Ovary (tissue), 9 donors: ENCODE measurements around the gene HLA-DPB1. TPM values are rescaled to one million over a fixed set of nuclear protein-coding genes. Genes with fewer than 3 reads are reported as not detected.
A peak's percentile ranks its signal among the peaks of the same experiment; 100 is the strongest.

Experiments used
- DNase-seq, 5 donors: peaks; one replicate each; pipeline ENCODE4 v3.0.0-alpha.2; 2019 to 2020
- H3K27ac ChIP-seq, 2 donors: fragments of 200-600 bp; one replicate each; pipeline versions ENCODE4 v1.5.1 to v1.8.0; 2019 to 2022
- H3K27me3 ChIP-seq: fragments of 200-600 bp; one replicate; pipeline ENCODE4 v1.8.0; 2022
- H3K36me3 ChIP-seq: fragments of 200-600 bp; sonication (generic); one replicate; pipeline ENCODE4 v1.5.1; 2019
- H3K4me1 ChIP-seq: one replicate; pipeline ENCODE4 v1.8.1; 2013; ENCODE audit warnings: mild to moderate bottlenecking, moderate library complexity; ENCODE audit not compliant: insufficient read depth
- H3K4me3 ChIP-seq: fragments of 200-600 bp; sonication (generic); one replicate; pipeline ENCODE4 v1.5.1; 2017
- H3K9me3 ChIP-seq, 2 donors: fragments of 200-600 bp in 1 of 2; sonication (generic) in 1 of 2; one replicate each; pipeline versions ENCODE4 v1.5.1 to v1.8.1; 2013 to 2019; ENCODE audit warnings: mild to moderate bottlenecking in 1 of 2, moderate library complexity in 1 of 2
- CTCF ChIP-seq, 3 donors: fragments of 450-650 bp in 2 of 3; fragments of 200-600 bp in 1 of 3; IDR thresholded peaks; one replicate each; pipeline versions ENCODE4 v1.5.1 to v1.8.0; 2016 to 2022; ENCODE audit warnings: antibody characterized with exemption in 3 of 3, mild to moderate bottlenecking in 1 of 3
- EP300 ChIP-seq: sonication (generic); formaldehyde crosslinking; IDR thresholded peaks from one replicate; pipeline ENCODE4 v1.6.1; 2017; ENCODE audit warnings: antibody characterized with exemption
- POLR2A ChIP-seq: fragments of 450-650 bp; IDR thresholded peaks from one replicate; pipeline ENCODE4 v1.6.1; 2017; ENCODE audit warnings: antibody characterized with exemption, mild to moderate bottlenecking, moderate library complexity
- WGBS, 3 donors: extraction: QIAGEN DNeasy Blood & Tissue Kit in 1 of 3; methylation state at CpG; one replicate each; pipeline versions ENCODE4 v1.1.5 to v1.1.7; 2013 to 2017; 5-methylcytosine and 5-hydroxymethylcytosine counted together
- intact Hi-C, 4 donors: fragments of 100-400 bp; cut with DNase I; formaldehyde crosslinking; loops; one replicate each; pipeline versions ENCODE4 v1.11.0 to v1.15.1; 2022 to 2023
- polyA plus RNA-seq, 2 donors: library from polyadenylated mRNA; stranded (reverse); fragments of 200-250 nt in 1 of 2; fragments of 350-450 nt in 1 of 2; fragmentation: Illumina TruSeq in 1 of 2; extraction: RNeasy Lipid Tissue Mini Kit (QIAGEN cat#74804) in 1 of 2; gene quantifications; one replicate each; pipeline ENCODE4 v1.2.3, GENCODE V29; 2013 to 2014
- total RNA-seq, 7 donors: library from RNA; depleted of rRNA in 2 of 7; stranded (reverse); fragments of >200 nt in 2 of 7; fragmentation: NEBNext Ultra II Directional in 3 of 7; extraction: Animal tissue kit (Norgen Biotek cat#: 25700) in 3 of 7; gene quantifications; one replicate each; pipeline versions ENCODE4 v1.1.0 to v1.2.4, GENCODE V29; 2016 to 2023
- donor health status: DM: no; HTN: no; CAD: no; lungs with moderate emphysema.
- donor health status: DM: no; HTN: no; CAD: no.
- donor health status: Bipolar disorder and iron deficiency.
- donor health status: DM: yes; HTN: yes; CAD: no.
- donor health status: DM: no; HTN: no; CAD: no.
- donor health status: DM: yes; HTN: yes; CAD: no.

HLA-DPB1 gene
- total and polyA plus RNA-seq, 9 donors = 19.4 to 120 (median 44.7) TPM

GRCh38 chr6:33124525-33124901 lies 48.7 kb downstream of the HLA-DPB1 start:
- Histone ChIP-seq H3K4me3 (no peak overlapping the region), H3K27ac (no peak overlapping the region), H3K27me3 (no peaks in the 10 kb centered on the region), H3K9me3 (no peaks in the 10 kb centered on the region), H3K36me3 (no peaks in the 10 kb centered on the region), H3K4me1 (no peaks in the 10 kb centered on the region)
- no peak for TF ChIP-seq POLR2A
- TF ChIP-seq CTCF (IDR thresholded peaks at IDR 0.05) = no peak
- no peak for TF ChIP-seq EP300
- 53 to 84% (median 77%) methylated on average over 4 of the region's 4 CpGs for WGBS, 3 donors
- intact Hi-C loops = no loop called here
- DNase-seq = no peak

GRCh38 chr6:33124947-33125346 lies 49.2 kb downstream of the HLA-DPB1 start:
- no peak overlapping the region for H3K4me3 ChIP-seq
- TF ChIP-seq POLR2A (no peak), EP300 (no peak), CTCF (IDR thresholded peaks at IDR 0.05) (no peak)
- H3K36me3 ChIP-seq = no peaks in the 10 kb centered on the region
- H3K27ac ChIP-seq = no peak overlapping the region
- intact Hi-C loops = no loop called here
- H3K27me3 ChIP-seq = no peaks in the 10 kb centered on the region
- 63 to 66% (median 64%) methylated on average over 4 of the region's 4 CpGs for WGBS, 3 donors
- H3K4me1 ChIP-seq = no peaks in the 10 kb centered on the region
- H3K9me3 ChIP-seq = no peaks in the 10 kb centered on the region
- no peak for DNase-seq

GRCh38 chr6:33126101-33126714 lies 50.4 kb downstream of the HLA-DPB1 start:
- no peaks in the 10 kb centered on the region for H3K9me3 ChIP-seq
- no peaks in the 10 kb centered on the region for H3K36me3 ChIP-seq
- H3K4me3 ChIP-seq = no peak overlapping the region
- H3K27ac ChIP-seq = no peak overlapping the region
- no peaks in the 10 kb centered on the region for H3K27me3 ChIP-seq
- intact Hi-C loops = no loop called here
- WGBS, 3 donors = 40 to 63% (median 43%) methylated on average over 5 of the region's 5 CpGs
- H3K4me1 ChIP-seq = no peaks in the 10 kb centered on the region
- DNase-seq = peak; percentile 17 to 75 (median 62)
- TF ChIP-seq POLR2A = no peak
- TF ChIP-seq CTCF (IDR thresholded peaks at IDR 0.05) = no peak
- no peak for TF ChIP-seq EP300

GRCh38 chr6:33128318-33128717 lies 52.5 kb downstream of the HLA-DPB1 start:
- TF ChIP-seq CTCF (IDR thresholded peaks at IDR 0.05) (no peak), EP300 (no peak), POLR2A (no peak)
- Histone ChIP-seq H3K4me3 (no peak overlapping the region), H3K27ac (no peak overlapping the region), H3K27me3 (no peaks in the 10 kb centered on the region), H3K9me3 (no peaks in the 10 kb centered on the region), H3K4me1 (no peaks in the 10 kb centered on the region), H3K36me3 (no peaks in the 10 kb centered on the region)
- intact Hi-C loops = no loop called here
- no peak for DNase-seq
- 45 to 81% (median 75%) methylated on average over 3 of the region's 3 CpGs for WGBS, 3 donors
